ENCODE data around the gene EBPL.

DNA sequence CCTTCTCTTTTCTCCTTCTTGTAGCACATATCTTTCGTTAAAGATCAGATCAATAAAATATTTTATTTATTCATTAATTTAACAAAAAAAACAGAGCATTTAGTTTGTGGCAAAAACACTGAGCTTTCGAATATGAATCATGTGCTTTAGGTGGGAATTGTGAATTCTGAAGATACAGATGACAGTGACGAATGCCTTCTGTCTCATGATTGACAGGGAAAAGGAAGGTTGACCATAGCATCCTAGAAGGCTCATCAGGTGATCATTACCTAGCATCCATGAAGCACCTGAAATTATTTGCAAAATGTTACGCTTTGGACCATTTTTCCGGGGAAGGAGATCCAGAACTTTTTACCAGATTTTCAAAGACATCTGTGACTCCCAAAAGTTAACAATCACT is 59.1 kb downstream of the EBPL start:
- TF ChIP-seq, protein P1, sequence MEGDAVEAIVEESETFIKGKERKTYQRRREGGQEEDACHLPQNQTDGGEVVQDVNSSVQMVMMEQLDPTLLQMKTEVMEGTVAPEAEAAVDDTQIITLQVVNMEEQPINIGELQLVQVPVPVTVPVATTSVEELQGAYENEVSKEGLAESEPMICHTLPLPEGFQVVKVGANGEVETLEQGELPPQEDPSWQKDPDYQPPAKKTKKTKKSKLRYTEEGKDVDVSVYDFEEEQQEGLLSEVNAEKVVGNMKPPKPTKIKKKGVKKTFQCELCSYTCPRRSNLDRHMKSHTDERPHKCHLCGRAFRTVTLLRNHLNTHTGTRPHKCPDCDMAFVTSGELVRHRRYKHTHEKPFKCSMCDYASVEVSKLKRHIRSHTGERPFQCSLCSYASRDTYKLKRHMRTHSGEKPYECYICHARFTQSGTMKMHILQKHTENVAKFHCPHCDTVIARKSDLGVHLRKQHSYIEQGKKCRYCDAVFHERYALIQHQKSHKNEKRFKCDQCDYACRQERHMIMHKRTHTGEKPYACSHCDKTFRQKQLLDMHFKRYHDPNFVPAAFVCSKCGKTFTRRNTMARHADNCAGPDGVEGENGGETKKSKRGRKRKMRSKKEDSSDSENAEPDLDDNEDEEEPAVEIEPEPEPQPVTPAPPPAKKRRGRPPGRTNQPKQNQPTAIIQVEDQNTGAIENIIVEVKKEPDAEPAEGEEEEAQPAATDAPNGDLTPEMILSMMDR (IDR thresholded peaks at IDR 0.05): no peak
- TF ChIP-seq POLR2AphosphoS5 (IDR thresholded peaks at IDR 0.05): no peak
- no peak for TF ChIP-seq POLR2A (IDR thresholded peaks at IDR 0.05)
